Thoracic aorta (tissue), 2 donors: ENCODE measurements around the gene HOXD11. TPM values are rescaled to one million over a fixed set of nuclear protein-coding genes. Genes with fewer than 3 reads are reported as not detected.

Experiments
- ATAC-seq: fragments of 150-250 bp; one replicate; pipeline ENCODE4 v1.8.0; 2017; ENCODE audit warnings: low read depth; ENCODE audit not compliant: insufficient number of reproducible peaks, low FRiP score
- DNase-seq: peaks from one replicate; pipeline ENCODE4 v3.0.0-alpha.2; 2020; ENCODE audit warnings: low spot score
- H3K27ac ChIP-seq, 2 donors: fragments of 200-600 bp; sonication (generic); 1 replicate in 1 of 2; 2 replicates in 1 of 2; pipeline ENCODE4 v1.5.1; 2016; ENCODE audit warnings: mild to moderate bottlenecking in 2 of 2, moderate library complexity in 2 of 2
- H3K27me3 ChIP-seq: fragments of 200-600 bp; sonication (generic); replicated peaks from 2 replicates; pipeline ENCODE4 v1.6.0; 2016; ENCODE audit warnings: mild to moderate bottlenecking; ENCODE audit not compliant: insufficient read depth
- H3K36me3 ChIP-seq: fragments of 200-600 bp; sonication (generic); one replicate; pipeline ENCODE4 v1.5.1; 2016
- H3K4me1 ChIP-seq, 2 donors: fragments of 200-600 bp; sonication (generic); 1 replicate in 1 of 2; 2 replicates in 1 of 2; pipeline versions ENCODE4 v1.5.1 to v1.6.0; 2016; ENCODE audit warnings: low read depth in 2 of 2, mild to moderate bottlenecking in 1 of 2; ENCODE audit not compliant: control insufficient read depth in 1 of 2
- H3K4me3 ChIP-seq: fragments of 200-600 bp; sonication (generic); 2 replicates; pipeline ENCODE4 v1.5.1; 2016; ENCODE audit warnings: mild to moderate bottlenecking
- H3K9me3 ChIP-seq: fragments of 200-600 bp; sonication (generic); 2 replicates; pipeline ENCODE4 v1.5.1; 2016
- total RNA-seq, 2 donors: library from RNA; depleted of rRNA; stranded (reverse); fragments of >200 nt; gene quantifications; one replicate each; pipeline versions ENCODE4 v1.1.0 to v1.2.3, GENCODE V29; 2016
- TF ChIP-seq, protein P1 (sequence below): fragments of 200-600 bp; sonication (generic); IDR thresholded peaks from one replicate; pipeline ENCODE4 v1.5.1; 2019; ENCODE audit warnings: antibody characterized with exemption

HOXD11 gene
- total RNA-seq, 2 donors from 2014 or later = not detected

DNA sequence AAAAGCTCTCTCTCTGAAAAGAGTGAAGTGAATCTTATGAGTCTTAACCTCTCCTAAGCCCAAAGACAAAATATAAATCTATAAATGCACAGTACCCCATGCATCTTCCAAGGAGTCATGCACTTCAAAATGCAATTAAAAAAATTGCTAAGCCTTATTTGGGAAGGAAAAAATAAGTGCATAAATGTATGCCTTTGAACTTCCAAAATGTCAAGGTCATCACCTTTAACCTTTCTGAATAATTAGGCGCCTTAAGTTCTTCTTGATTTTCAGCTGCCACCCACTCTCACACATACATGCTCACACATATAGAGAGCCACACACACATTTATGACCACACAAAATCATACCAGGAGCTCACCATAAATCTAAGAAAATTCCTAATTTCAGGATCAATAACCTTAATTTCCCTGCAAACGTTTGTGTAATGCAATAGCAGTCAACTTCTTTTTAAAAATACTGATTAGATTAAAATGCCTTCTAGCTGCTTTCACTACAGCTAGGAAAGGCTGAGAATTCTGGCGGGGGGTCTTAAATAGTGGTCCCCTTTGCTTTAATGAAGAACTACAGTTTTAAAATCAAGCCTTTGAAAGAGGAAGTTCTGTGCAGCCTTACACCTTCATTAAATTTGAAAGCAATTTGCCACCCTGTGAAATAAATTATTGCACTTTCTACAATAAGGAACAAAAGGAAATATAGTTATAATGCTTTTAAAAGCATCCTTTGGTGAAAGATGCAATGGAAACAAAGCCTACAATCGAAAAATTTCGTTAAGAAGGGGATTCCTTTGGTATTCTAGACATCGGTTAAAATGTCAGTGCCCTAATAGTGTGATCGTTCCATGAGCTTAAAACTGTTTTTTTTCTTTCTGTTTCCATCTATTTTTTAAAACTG, 3.6 kb downstream of the HOXD11 start:
- H3K27me3 ChIP-seq = peaks cover 39% of the 10 kb centered on the region
- no peaks in the 10 kb centered on the region for H3K36me3 ChIP-seq
- H3K4me1 ChIP-seq = peaks cover 5 to 13% of the 10 kb centered on the region in 2 donors
- DNase-seq = no peak
- H3K27ac ChIP-seq = no peak overlapping the region
- TF ChIP-seq, protein P1, sequence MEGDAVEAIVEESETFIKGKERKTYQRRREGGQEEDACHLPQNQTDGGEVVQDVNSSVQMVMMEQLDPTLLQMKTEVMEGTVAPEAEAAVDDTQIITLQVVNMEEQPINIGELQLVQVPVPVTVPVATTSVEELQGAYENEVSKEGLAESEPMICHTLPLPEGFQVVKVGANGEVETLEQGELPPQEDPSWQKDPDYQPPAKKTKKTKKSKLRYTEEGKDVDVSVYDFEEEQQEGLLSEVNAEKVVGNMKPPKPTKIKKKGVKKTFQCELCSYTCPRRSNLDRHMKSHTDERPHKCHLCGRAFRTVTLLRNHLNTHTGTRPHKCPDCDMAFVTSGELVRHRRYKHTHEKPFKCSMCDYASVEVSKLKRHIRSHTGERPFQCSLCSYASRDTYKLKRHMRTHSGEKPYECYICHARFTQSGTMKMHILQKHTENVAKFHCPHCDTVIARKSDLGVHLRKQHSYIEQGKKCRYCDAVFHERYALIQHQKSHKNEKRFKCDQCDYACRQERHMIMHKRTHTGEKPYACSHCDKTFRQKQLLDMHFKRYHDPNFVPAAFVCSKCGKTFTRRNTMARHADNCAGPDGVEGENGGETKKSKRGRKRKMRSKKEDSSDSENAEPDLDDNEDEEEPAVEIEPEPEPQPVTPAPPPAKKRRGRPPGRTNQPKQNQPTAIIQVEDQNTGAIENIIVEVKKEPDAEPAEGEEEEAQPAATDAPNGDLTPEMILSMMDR = no peak
- no peaks in the 10 kb centered on the region for H3K9me3 ChIP-seq
- ATAC-seq = no peak
- no peak overlapping the region for H3K4me3 ChIP-seq

DNA sequence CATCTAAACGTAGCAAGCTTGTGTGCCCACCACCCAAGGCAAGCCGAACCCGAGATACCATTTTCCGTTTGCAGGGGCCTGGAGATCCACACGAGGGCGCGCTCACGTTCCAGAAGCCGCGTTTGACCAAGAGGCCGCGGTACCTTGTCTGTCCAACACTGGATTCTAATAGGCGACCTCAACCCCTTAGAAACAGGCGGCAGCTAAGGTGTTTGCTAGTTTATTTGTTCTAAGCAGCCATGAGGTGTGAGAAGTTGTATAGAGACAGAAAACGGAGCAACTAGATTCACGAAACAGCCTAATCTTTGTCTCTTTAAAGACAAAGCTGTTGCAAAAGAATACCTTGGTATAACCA, 4.2 kb downstream of the HOXD11 start:
- no peaks in the 10 kb centered on the region for H3K36me3 ChIP-seq
- no peak overlapping the region for H3K27ac ChIP-seq
- no peaks in the 10 kb centered on the region for H3K9me3 ChIP-seq
- peaks cover 41% of the 10 kb centered on the region for H3K27me3 ChIP-seq
- no peak for DNase-seq
- TF ChIP-seq, protein P1 = no peak
- no peak for ATAC-seq
- peaks cover 5 to 14% of the 10 kb centered on the region in 2 donors for H3K4me1 ChIP-seq
- no peak overlapping the region for H3K4me3 ChIP-seq

DNA sequence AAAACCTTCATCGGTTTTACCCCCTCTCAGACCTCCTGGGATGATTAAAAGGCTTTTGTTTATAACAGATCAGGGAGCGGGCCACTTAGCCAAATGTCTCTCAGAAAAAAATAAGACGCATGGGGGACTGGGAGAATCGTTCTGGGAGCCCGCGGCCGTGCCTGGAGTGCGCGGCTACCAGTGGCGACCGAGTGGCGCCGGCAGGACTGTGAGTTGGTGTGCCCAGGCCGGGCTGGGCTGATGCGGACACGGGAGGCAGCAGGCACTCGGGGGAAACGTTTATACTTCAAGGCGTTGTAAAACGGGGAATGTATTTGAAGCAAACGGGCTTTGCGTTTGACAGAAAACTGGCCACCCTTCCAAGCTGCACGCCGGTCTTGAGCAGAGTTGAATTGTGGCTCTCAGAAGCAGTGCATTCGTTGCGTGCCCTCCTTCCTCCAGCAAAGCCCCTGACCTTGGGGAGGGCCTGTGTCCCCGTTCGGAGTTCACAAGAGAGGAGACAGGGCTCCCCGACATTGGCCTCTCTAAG, 4.8 kb downstream of the HOXD11 start:
- Histone ChIP-seq H3K9me3 (no peaks in the 10 kb centered on the region), H3K27me3 (peaks cover 47% of the 10 kb centered on the region), H3K4me3 (no peak overlapping the region), H3K4me1 (peaks cover 2 to 13% of the 10 kb centered on the region in 2 donors), H3K27ac (no peak overlapping the region), H3K36me3 (no peaks in the 10 kb centered on the region)
- ATAC-seq (no peak), DNase-seq (no peak)
- TF ChIP-seq, protein P1 = no peak

DNA sequence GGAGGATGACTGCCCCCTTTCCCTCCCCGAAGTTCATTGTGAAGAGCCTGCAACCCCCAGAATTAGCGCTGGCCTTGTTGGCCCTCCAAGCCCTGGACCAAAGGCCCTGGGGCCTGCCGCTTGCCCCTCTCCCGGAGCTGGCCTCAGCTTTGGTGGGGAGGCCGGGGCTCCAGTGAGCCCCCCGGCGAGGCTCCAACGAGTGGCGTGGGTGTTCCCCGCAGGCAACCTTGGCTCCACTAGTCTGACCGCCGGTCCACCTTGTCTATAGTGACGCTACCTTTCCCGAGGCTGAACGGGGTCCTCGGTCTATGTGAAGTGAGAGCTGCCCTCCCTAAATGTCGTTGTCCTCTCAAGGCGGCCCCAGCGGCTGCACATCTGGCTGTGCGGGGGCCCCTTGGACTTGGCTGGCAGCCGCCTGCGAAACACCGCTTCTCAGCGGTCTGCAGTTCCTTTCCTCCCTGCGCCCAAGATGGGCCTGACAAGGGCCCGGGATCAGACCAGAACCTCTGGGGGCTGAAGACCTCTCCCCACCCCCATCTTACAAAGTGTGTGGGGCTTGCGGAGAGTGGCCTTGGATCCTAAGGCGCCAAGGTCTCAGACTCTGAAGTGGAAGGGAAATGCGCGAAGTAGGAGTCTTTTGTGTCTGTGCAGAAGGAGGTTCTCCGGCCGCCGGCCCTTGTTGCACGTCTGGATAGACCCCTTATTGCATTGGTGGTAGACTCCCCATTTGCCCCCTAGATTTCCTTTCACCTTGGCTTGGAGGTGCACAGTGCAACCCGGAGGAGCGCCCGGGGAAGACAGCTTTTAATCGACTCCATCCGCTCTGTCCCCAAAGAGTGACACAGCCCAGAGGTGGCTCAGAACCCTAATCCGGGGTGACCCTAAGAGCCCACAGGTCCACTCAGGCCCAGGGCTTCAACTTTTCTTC, 5.6 kb downstream of the HOXD11 start:
- H3K4me1 ChIP-seq = peaks cover 0 to 9% of the 10 kb centered on the region in 2 donors
- no peak overlapping the region for H3K27ac ChIP-seq
- H3K27me3 ChIP-seq = peaks cover 52% of the 10 kb centered on the region
- no peak overlapping the region for H3K4me3 ChIP-seq
- H3K9me3 ChIP-seq = no peaks in the 10 kb centered on the region
- no peak for ATAC-seq
- no peaks in the 10 kb centered on the region for H3K36me3 ChIP-seq
- TF ChIP-seq, protein P1 = no peak
- no peak for DNase-seq
